ENCODE results near the gene PITPNC1.
A peak's percentile ranks its signal among the peaks of the same experiment; 100 is the strongest.
"Not testable (repeated sequence)": the region's sequence is repeated elsewhere in the genome, so short reads cannot be mapped to it uniquely, and the experiment has no call there.

The PITPNC1 gene

DNA sequence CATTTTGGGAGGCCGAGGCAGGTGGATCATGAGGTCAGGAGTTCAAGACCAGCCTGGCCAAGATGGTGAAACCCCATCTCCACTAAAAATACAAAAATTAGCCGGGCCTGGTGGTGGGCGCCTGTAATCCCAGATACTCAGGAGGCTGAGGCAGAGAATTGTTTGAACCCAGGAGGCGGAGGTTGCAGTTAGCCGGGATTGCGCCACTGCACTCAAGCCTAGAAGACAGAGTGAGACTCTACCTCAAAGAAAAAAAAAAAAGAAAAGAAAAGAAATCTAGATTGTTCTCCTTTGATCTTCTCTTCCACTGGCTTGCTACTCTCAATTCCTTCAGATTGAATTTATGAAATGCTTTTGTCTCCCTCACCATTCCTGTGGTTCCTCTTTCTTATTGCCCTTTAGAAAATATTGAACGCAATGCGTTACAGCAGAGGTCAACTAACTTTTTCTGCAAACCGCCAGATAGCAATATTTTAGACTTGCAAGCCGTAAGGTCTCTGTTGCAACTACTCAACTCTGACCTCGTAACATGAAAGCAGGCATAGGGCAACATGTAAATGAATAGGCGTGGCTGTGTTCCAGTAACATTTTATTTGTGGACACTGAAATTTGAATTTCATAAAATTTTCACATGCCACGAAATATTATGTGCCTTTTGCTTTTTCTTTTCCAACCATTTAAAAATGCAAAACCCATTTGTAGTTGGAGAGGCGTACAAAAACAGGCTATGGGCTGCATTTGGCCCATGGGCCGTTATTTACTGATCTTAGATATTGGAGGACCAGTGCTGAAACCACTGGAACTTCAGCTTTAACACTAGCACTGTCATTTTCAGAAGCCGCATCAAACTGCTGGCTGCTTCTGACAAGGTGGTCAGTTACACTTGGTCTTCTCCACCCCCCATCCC is 24.8 kb downstream of the PITPNC1 start:
- DNase-seq: no peak

DNA sequence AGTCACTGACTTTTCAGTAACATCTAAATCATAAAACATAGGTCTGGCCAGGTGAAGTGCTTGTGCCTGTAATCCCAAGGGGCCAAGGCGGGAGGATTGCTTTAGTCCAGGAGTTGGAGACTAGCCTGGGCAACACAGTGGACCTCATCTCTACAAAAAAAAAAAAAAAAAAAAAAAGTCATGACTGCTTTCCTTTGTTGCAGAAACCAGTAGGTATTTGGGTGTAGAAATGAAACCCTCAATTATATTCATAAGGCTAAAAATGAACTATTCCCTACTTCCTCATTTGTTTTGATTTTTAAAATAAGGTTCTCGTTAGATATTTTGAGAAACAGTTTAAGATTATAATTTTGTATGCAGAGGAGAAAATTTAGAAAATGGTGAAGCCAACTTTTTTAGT is 26.0 kb downstream of the PITPNC1 start:
- DNase-seq: no peak

DNA sequence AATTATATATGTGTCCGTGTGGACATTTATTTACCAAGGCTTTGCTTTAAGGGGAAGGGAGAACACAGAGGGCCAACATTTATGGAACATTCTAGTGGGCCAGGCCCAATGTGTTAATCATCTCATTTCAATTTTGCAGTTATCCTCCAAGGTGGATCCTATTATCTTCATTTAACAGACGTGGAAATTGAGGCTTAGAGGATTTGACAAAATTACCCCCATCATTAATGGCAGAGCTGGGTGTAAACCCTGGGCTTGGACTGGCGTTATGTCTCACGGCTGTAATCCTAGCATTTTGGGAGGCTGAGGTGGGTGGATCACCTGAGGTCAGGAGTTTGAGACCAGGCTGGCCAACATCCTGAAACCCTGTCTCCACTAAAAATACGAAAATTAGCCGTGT is 26.4 kb downstream of the PITPNC1 start:
- DNase-seq: no peak

DNA sequence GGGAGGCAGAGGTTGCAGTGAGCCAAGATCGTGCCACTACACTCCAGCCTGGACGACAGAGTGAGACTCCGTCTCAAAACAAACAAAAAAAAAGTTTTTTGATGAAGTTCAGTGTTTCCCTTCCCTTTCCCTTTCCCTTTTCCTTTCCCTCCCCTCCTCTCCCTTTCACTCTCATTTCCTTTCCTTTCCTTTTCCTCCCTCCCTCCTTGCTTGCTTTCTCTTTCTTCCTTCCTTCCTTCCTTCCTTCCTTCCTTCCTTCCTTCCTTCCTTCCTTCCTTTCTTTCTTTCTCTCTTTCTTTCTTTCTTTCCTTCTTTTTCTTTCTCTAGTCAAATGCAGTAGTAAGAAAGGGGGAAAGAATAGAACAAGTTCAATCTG is 31.4 kb downstream of the PITPNC1 start:
- DNase-seq: not testable (repeated sequence)

DNA sequence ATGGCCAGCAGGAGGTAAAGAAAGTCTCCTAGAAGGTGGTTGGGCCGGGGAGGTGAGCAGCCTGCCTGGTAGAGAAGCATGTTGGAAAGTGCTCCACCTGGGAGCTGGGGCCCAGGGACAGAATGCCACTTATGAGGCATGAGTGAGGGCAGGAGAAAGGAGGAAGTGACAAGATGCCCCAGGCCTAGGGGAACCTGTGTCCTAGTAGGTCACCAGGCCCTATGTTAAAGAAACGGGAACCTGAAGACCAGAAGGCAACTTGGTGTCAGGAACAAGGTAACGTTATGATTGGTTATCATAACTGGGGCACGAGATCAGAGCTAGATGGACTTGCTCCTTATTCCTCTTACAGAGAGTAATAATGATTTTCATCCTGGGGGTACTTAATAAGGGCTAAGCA is 34.3 kb downstream of the PITPNC1 start:
- DNase-seq: no peak

DNA sequence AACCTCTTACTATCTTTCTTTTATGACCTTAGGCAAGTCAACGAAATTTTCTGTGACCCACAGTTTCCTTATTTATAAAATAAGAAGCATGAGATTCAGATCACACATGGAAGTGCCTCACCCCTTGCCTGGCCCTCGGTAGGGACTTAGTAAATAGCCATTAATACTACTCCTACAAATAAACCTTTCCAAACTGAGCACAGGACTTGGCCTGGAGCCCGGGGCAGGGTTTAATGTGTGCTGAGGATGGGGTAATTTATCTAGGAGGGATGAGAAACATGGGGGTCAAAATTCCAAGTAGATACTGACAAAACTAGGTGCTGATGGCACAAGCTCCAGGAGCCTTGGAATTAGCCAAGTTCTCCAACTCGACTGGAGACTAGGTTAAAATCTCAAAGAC is 35.0 kb downstream of the PITPNC1 start:
- no peak for DNase-seq

DNA sequence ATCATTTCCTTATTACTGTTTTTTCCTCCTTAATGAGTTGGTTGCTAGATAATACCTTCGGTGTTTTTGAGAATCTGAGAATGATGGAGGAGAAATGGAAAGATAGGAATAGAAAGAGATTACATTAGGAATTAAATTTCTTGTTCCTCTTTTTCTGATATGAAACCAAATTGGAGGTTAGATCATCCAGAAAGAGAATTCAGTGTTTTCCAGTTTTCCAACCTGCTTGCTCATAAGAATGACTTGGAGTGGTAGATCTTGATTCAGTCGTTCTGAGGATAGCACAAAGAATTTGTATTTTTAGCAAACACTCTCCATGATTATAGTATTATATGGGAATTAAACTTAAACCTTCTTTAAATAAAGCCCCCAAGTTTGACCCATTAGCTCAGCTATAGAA is 35.9 kb downstream of the PITPNC1 start:
- no peak for DNase-seq

DNA sequence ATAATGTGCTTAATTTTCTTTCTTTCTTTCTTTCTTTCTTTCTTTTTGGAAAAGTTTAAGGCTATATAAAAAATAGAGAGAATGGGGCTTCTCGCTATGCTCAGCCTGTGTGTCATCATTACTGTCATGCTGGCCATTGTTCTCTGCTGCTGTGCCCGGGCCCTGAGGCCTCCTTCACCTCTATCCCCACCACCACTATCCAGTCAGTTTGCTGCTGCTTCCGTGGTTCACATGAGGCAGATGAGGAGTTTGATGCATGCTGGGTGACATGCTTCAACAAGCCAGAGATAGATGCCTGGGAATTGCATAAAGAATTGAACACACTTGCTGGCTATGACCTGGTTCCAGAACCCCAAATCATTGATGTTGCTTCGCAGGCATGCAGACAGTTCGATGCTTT is 36.3 kb downstream of the PITPNC1 start:
- no peak for DNase-seq

DNA sequence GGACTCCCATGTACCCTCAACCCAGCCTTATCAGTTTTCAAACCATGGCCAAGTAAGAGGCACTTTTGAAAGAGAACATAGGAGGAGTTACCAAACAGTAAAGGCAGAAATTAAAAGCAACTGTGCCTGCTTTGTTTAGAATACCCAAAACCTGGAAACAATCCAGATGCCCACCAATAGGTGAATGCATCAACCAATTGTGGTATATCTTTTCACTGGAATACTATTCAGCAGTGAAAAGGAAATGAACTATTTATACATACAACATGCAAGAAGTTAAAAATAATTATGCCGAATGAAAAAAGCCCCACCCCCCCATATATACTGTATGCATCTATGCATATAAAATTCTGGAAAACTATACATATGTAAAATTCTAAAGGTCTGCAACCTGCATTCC is 37.0 kb downstream of the PITPNC1 start:
- no peak for DNase-seq

DNA sequence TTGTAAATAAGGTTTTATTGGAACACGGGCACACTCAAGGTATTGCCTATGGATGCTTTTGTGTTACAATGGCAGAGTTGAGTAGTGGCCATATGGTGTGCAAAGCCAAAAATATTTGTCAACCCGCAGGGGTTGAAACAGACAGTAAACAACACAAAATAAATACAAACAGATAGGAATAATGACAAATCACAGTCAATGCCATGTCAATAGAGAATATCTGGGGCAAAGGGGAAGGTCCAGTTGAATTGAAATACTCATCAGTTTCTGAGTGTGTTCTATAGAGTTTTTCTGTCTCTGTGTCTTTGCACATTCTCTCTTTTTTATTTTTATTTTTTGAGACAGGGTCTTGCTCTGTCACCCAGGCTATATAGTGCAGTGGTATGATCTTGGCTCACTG is 37.5 kb downstream of the PITPNC1 start:
- DNase-seq: no peak

DNA sequence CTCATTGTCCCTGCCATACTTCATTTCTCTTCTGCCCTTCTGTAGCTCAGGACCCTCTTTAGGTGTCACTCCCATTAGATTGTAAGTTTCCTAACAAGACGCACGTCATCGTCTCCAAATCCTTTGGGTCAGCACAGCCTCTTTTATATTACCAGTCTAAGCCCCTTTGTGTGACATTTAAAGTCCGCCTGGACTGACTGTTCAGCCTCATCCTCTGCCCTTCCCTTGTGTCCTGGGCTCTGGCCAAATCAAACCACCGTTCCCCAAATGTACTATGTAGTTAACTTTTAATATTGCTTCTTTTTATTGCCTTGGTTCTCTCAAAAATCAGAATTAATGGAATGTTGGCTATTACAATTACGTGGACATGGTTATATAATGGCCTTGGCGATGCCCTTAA is 38.2 kb downstream of the PITPNC1 start:
- no peak for DNase-seq

DNA sequence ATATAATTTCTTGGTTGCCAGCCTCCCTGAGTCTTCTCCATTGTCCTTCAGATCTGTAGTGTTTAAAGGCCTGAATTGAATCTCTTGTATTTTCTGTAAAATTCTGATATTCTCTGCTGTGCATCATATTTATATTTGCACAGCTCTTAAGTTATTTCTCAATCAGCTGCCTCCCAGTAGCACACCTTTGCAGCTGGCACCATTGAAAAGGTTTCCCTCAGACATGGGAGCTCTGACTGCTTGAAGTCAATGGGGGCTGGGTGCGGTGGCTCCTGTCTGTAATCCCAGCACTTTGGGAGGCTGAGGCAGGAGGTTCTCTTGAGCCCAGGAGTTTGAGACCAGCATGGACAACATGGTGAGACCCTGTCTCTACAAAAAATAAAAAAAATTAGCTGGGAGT is 40.4 kb downstream of the PITPNC1 start:
- no peak for DNase-seq

DNA sequence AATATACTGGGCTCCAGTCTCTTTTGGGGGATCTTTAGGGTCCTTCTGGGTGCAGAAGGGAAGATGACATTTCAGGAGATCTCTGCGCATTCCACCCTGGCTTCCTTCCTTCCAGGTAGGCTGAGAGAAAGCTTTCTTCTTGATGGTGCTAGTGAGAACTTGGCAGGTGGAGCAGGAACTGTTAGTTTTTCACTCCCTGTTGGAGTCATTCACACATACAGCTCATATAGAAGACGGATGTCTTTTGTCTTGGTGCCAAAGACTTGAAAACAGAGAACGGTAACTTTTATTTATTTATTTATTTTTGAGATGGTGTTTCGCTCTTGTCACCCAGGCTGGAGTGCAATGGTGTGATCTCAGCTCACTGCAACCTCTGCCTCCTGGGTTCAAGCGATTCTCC is 43.9 kb downstream of the PITPNC1 start:
- DNase-seq: no peak

DNA sequence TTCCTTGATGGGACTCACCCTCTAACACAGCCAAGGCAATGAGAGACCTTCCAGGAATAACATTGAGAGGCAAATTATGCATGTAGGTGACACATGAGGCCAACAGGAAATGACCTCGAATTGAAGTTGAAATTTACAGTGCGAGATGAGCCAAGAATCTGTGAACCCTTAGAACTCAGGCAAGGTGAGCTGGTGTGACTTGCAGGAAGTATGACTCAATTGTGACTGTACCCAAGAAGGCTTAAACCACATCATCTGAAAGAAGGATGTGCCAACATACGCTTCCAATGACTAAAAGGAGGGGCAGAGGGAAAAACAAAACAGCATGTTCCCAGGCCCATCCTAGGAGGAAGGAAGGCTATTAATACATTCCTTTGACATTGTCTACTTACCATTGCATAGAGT is 44.8 kb downstream of the PITPNC1 start:
- peak; percentile 89 for DNase-seq

DNA sequence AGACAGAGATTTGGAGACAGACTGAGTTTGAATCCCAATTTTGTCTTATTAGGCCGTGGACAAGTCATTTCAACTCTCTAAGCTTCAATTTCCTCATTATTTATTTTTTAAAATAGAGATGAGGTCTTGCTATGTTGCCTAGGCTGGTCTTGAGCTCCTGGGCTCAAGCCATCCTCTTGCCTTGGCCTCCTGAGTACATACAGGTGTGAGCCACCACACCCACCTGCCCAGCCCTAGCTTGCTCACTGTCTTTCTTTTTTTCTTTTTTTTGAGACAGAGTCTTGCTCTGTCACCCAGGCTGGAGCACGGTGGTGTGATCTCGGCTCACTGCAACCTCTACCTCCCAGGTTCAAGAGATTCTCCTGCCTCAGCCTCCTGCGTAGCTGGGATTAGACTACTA is 45.2 kb downstream of the PITPNC1 start:
- DNase-seq: peak; percentile 44

DNA sequence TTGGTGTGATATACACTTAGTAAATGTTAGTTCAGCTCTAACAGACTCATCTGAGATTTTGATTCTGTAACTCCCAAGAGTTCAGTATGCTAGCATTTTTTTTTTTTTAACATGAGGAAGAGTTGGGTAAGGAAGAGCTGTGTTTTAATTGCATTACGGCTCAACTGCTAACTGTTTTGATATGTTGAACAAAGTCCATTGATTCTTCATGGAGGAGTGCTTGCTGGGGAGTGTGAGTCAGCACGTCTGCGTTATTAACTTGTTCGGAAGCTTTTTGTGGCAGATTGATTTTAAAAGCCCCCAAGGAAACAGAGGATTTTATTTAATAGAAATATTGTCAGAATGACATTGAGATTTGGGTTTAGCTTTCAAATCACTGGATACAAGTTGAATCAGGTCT is 45.8 kb downstream of the PITPNC1 start:
- DNase-seq: no peak

DNA sequence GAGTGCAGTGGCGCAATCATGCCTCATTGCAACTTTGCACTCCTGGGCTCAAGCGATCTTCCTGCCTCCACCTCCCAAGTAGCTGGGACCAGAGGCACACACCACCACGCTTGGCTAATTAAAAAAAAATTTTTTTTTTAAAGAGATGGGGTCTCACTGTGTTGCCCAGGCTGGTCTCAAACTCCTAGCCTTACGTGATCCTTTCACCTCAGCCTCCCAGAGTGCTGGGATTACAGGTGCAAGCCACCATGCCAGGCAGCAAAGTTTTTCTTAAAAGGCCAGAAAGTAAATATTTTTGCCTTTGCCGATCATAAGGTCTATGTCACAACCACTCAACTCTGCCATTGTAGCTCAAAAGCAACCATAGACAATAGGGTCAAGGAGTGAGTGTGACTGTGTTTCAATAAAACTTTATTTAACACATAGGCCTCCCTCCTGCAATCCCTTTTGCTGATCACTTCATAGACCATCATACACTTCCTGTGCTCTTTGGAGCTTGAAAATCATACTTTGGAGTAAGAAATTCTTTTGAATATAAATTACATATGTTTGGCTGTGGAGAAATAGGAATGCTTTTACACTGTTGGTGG is 48.6 kb downstream of the PITPNC1 start:
- no peak for DNase-seq

DNA sequence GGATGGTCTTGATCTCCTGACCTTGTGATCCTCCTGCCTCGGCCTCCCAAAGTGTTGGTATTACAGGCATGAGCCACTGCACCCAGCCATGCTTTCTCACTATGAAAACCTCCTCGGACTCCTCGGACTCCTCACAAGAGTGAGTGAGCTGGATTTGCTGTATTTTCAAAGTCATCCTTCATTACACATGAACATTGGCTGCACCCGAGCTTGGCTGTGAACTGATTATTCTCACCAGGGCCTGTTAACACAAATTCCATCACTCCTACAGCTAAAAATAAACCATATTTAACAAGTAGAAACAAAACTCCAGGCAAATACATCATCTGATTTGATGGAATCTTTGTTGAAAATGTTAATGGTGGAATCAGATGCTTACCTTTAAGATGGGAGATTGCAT is 50.3 kb downstream of the PITPNC1 start:
- DNase-seq: no peak

DNA sequence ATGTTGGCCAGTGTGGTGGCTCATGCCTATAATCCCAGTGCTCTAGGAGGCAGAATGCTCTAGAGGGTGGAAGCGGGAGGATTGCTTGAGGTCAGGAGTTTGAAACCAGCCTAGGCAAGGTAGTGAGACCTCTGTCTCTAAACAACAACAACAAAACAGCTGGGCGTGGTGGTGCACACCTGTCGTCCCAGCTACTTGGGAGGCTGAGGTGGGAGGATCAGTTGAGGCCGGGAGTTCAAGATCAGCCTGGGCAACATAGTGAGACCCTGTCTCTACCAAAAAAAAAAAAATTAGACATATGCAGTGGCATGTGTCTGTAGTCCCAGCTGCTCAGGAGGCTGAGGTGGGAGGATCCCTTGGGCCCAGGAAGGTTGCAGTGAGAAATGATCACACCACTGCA is 53.4 kb downstream of the PITPNC1 start:
- not testable (repeated sequence) for DNase-seq

DNA sequence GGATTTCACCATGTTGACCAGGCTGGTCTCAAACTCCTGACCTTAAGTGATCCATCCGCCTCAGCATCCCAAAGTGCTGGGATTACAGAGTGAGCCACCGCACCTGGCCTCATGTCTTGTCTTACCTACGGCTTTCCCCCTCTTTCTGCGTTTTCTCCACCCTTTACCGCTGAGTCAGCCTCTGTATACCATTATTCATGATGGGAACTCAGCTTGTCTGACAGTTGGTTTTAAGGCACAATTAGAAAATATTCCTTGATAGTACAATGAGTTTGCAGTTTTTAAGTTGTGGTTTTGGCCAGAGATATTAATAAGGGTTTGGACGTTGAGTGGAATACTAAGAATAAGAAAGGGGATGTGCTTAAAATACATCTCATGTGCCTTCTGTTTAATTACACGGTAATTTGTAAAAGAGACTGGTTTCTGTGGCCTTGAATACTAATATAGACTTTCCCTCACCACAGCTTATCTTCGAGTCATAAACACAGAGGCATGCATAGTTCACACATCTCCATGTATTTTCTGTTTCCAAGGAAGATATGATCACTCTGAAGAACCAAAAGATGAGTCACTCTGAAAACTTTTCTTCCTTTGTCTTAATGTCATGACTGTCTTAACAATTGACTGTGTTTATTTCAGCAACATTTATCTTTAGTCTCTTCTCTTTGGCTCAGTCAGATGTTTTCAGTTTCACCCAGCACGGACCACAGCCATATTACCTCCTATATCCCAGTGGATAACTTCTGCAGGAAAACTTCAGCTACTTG is 54.4 kb downstream of the PITPNC1 start:
- peak; percentile 41 for DNase-seq

DNA sequence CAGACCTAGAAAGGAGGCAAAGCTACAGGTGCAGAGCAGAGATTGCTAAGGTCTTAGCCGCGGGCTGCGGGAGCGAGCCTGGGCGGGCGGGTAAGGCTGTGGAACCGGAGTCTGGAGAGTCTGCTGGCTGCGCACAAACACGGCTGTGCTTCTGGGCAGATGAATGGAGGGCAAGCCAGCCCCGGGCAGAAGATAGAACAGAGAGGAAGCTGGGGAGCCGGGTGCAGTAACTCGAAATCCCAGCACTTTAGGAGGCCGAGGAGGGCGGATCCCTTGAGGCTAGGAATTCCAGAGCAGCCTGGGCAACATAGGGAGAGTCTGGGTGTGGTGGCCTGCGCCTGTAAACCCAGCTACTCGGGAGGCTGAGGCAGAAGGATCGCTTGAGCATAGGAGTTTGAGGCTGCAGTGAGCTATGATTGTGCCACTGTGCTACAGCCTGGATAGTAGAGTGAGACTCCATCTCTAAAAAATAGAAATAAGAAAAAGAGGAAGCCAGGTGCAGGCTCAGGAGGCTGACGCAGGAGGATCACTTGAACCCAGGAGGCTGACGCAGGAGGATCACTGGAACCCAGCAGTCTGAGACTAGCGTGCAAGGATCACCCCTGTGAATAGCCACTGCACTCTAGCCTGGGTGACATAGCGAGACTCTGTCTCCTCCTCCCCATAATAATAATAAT is 56.3 kb downstream of the PITPNC1 start:
- no peak for DNase-seq

DNA sequence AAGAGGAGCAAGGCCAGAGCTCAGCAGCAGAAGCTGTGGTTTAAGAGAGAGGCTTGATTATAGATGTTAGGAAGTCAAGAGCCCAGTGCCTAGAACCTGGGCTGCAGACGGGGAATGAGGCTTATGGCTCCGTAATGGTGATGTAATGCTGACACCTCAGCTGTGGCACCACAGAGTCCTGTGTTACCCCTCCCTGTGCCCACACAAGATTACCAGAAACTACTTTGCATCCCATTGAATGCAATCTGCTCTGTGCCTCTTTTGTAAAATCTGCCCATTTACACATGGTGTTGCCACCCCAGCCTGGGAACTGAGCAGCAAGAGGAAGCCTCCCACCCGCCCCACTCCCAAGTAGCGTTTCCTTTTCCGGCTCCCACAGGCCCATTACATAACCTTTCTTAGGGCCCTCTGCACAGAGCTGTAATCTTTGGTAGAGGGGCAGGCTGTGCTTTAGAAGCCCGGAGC is 57.0 kb downstream of the PITPNC1 start:
- DNase-seq: peak; percentile 84

DNA sequence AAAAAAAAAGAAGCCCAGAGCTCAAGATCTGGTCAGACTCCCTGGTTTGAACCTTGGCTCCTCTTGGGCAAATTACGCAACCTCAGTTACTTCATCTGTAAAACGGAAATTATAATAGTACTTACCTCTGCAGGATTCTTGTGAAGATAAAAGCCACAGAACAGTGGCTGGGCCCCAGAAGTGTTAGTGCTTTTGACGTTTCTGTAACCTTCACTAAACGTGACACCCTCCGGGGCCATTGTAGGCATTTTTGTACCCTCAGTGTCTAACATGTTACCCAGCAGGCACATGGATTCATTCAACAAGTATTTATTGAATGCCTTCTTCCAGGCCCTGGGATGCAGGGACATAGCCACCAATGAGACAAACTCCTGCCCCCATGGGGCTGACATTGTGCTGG is 58.0 kb downstream of the PITPNC1 start:
- peak; percentile 85 for DNase-seq

Data from CD4-positive, alpha-beta T cell treated with Interleukin-21 for 1 hour (primary cell).